ENCODE results near the gene TNFSF13.

Gene TNFSF13

DNA sequence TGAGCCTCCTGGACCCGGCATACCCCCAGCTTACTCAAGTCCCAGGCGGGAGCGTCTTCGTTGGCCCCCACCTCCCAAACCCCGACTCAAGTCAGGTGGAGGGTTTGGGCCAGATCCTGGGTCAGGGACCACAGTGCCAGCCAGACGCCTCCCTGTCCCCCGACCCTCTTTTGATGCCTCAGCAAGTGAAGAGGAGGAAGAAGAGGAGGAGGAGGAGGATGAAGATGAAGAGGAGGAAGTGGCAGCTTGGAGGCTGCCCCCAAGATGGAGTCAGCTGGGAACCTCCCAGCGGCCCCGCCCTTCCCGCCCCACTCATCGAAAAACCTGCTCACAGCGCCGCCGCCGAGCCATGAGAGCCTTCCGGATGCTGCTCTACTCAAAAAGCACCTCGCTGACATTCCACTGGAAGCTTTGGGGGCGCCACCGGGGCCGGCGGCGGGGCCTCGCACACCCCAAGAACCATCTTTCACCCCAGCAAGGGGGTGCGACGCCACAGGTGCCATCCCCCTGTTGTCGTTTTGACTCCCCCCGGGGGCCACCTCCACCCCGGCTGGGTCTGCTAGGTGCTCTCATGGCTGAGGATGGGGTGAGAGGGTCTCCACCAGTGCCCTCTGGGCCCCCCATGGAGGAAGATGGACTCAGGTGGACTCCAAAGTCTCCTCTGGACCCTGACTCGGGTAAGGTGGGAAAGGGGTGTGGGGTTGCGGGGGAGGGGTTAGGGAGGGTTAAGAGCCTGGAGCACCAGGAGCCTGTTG lies 4.7 kb downstream of the TNFSF13 start:
- peak overlapping the region; percentile 96 for H3K56ac ChIP-seq (ENCODE audit: low read length)
- H4K5ac ChIP-seq (ENCODE audit: low read length) = no peak overlapping the region
- peaks cover 16% of the 10 kb centered on the region for H3K36me3 ChIP-seq (ENCODE audit: control insufficient read depth, insufficient read depth, low read length)
- H3K27me3 ChIP-seq (ENCODE audit: insufficient read depth, low read length, poor library complexity) = no peaks in the 10 kb centered on the region
- H3K4me1 ChIP-seq (ENCODE audit: control insufficient read depth, low read depth, low read length) = peaks cover 7% of the 10 kb centered on the region
- H2BK5ac ChIP-seq (ENCODE audit: low read length) = no peak overlapping the region
- H3K18ac ChIP-seq (ENCODE audit: low read length) = no peak overlapping the region
- no peak overlapping the region for H3K27ac ChIP-seq (ENCODE audit: low read depth, low read length)
- no peak overlapping the region for H2BK120ac ChIP-seq (ENCODE audit: low read depth, low read length)
- no peak overlapping the region for H3K4ac ChIP-seq (ENCODE audit: low read depth, low read length)
- H3K79me1 ChIP-seq (ENCODE audit: low read length) = peaks cover 24% of the 10 kb centered on the region
- no peak overlapping the region for H3K4me2 ChIP-seq (ENCODE audit: low read length)
- H3K23ac ChIP-seq (ENCODE audit: low read length) = no peak overlapping the region
- no CpG with 5 or more reads among the region's 30 CpGs for WGBS (ENCODE audit: extremely low coverage, insufficient coverage, low lambda C conversion rate)
- H2BK15ac ChIP-seq (replicated peaks; ENCODE audit: low read depth) = no peak overlapping the region
- peaks cover 30% of the 10 kb centered on the region for H3K79me2 ChIP-seq (ENCODE audit: control insufficient read depth, insufficient read depth, low read length)
- H2AK5ac ChIP-seq (ENCODE audit: low read length) = no peak overlapping the region
- no peak overlapping the region for H4K8ac ChIP-seq (ENCODE audit: low read depth, low read length)
- H3K4me3 ChIP-seq (ENCODE audit: low read length) = no peak overlapping the region
- no peak for DNase-seq
- peak overlapping the region; percentile 91 for H3K9ac ChIP-seq (ENCODE audit: low read length)

DNA sequence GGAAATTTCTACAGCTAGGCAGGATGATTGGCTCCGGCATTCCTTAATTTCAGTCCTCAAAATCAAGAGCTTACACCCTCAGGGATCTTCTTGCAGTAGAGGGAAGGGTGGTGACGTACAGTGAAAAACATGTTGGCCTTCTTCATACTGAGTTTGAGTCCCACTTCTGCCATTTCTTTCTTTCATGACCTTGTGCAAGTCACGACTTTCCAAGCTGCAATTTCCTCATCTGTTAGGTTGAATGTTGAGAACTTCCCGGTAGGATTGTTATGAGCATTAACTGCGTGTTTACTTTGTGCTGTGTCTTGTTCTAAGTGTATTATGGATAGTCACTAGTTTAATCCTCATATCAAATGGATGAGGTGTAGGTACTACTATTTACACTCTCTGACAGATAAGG lies 11.0 kb downstream of the TNFSF13 start:
- H3K36me3 ChIP-seq (ENCODE audit: control insufficient read depth, insufficient read depth, low read length) = peaks cover 24% of the 10 kb centered on the region
- DNase-seq = no peak

DNA sequence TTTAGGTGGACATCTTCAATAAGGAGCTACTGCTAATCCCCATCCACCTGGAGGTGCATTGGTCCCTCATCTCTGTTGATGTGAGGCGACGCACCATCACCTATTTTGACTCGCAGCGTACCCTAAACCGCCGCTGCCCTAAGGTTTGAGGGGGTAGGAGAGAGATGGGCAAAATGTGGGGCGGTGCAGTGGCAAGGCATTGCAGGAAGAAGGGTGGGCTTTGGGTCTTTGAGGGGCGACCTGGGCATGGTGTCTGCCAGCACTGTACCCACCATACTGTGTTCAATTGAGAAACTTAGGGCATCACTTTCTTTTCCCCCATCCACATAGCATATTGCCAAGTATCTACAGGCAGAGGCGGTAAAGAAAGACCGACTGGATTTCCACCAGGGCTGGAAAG lies 11.8 kb downstream of the TNFSF13 start:
- H3K9ac ChIP-seq (ENCODE audit: low read length) = no peak overlapping the region
- no CpG with 5 or more reads among the region's 10 CpGs for WGBS (ENCODE audit: extremely low coverage, insufficient coverage, low lambda C conversion rate)

More for the DNA sequence above, 11.0 kb downstream of the TNFSF13 start:
- H3K79me2 ChIP-seq (ENCODE audit: control insufficient read depth, insufficient read depth, low read length) = peaks cover 32% of the 10 kb centered on the region
- WGBS (ENCODE audit: extremely low coverage, insufficient coverage, low lambda C conversion rate) = no CpG with 5 or more reads among the region's 5 CpGs
- no peak overlapping the region for H4K5ac ChIP-seq (ENCODE audit: low read length)
- no peaks in the 10 kb centered on the region for H3K4me1 ChIP-seq (ENCODE audit: control insufficient read depth, low read depth, low read length)
- no peak overlapping the region for H3K56ac ChIP-seq (ENCODE audit: low read length)
- H2AK5ac ChIP-seq (ENCODE audit: low read length) = no peak overlapping the region
- no peak overlapping the region for H2BK15ac ChIP-seq (replicated peaks; ENCODE audit: low read depth)
- H3K4ac ChIP-seq (ENCODE audit: low read depth, low read length) = no peak overlapping the region
- no peak overlapping the region for H3K9ac ChIP-seq (ENCODE audit: low read length)
- H4K8ac ChIP-seq (ENCODE audit: low read depth, low read length) = no peak overlapping the region
- H3K23ac ChIP-seq (ENCODE audit: low read length) = no peak overlapping the region
- H3K27ac ChIP-seq (ENCODE audit: low read depth, low read length) = no peak overlapping the region
- no peak overlapping the region for H3K4me2 ChIP-seq (ENCODE audit: low read length)
- no peak overlapping the region for H2BK5ac ChIP-seq (ENCODE audit: low read length)
- H3K4me3 ChIP-seq (ENCODE audit: low read length) = no peak overlapping the region
- peaks cover 14% of the 10 kb centered on the region for H3K79me1 ChIP-seq (ENCODE audit: low read length)
- no peak overlapping the region for H2BK120ac ChIP-seq (ENCODE audit: low read depth, low read length)
- H3K27me3 ChIP-seq (ENCODE audit: insufficient read depth, low read length, poor library complexity) = no peaks in the 10 kb centered on the region
- no peak overlapping the region for H3K18ac ChIP-seq (ENCODE audit: low read length)

DNA sequence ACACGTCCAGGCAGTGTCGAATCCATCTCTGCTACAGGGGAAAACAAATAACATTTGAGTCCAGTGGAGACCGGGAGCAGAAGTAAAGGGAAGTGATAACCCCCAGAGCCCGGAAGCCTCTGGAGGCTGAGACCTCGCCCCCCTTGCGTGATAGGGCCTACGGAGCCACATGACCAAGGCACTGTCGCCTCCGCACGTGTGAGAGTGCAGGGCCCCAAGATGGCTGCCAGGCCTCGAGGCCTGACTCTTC lies 13.7 kb downstream of the TNFSF13 start:
- Histone ChIP-seq H3K4me1 (ENCODE audit: control insufficient read depth, low read depth, low read length) (peaks cover 2% of the 10 kb centered on the region), H4K5ac (ENCODE audit: low read length) (no peak overlapping the region), H3K18ac (ENCODE audit: low read length) (no peak overlapping the region), H2BK120ac (ENCODE audit: low read depth, low read length) (no peak overlapping the region), H2AK5ac (ENCODE audit: low read length) (no peak overlapping the region), H3K79me1 (ENCODE audit: low read length) (peaks cover 16% of the 10 kb centered on the region), H3K4ac (ENCODE audit: low read depth, low read length) (no peak overlapping the region), H3K56ac (ENCODE audit: low read length) (peak overlapping the region; percentile 85), H3K27me3 (ENCODE audit: insufficient read depth, low read length, poor library complexity) (no peaks in the 10 kb centered on the region), H3K27ac (ENCODE audit: low read depth, low read length) (no peak overlapping the region), H3K4me2 (ENCODE audit: low read length) (peak overlapping the region; percentile 44), H3K36me3 (ENCODE audit: control insufficient read depth, insufficient read depth, low read length) (peaks cover 33% of the 10 kb centered on the region), H3K79me2 (ENCODE audit: control insufficient read depth, insufficient read depth, low read length) (peaks cover 39% of the 10 kb centered on the region), H4K8ac (ENCODE audit: low read depth, low read length) (no peak overlapping the region), H2BK15ac (replicated peaks; ENCODE audit: low read depth) (no peak overlapping the region), H3K9ac (ENCODE audit: low read length) (peak overlapping the region; percentile 60), H3K4me3 (ENCODE audit: low read length) (no peak overlapping the region), H2BK5ac (ENCODE audit: low read length) (no peak overlapping the region), H3K23ac (ENCODE audit: low read length) (no peak overlapping the region)
- DNase-seq = no peak
- WGBS (ENCODE audit: extremely low coverage, insufficient coverage, low lambda C conversion rate) = no CpG with 5 or more reads among the region's 11 CpGs

More for the DNA sequence above, 11.8 kb downstream of the TNFSF13 start:
- Histone ChIP-seq H3K27me3 (ENCODE audit: insufficient read depth, low read length, poor library complexity) (no peaks in the 10 kb centered on the region), H3K4ac (ENCODE audit: low read depth, low read length) (no peak overlapping the region), H3K23ac (ENCODE audit: low read length) (no peak overlapping the region), H2BK5ac (ENCODE audit: low read length) (no peak overlapping the region), H4K5ac (ENCODE audit: low read length) (no peak overlapping the region), H2BK120ac (ENCODE audit: low read depth, low read length) (no peak overlapping the region), H4K8ac (ENCODE audit: low read depth, low read length) (no peak overlapping the region), H3K79me2 (ENCODE audit: control insufficient read depth, insufficient read depth, low read length) (peaks cover 34% of the 10 kb centered on the region), H3K27ac (ENCODE audit: low read depth, low read length) (no peak overlapping the region), H3K18ac (ENCODE audit: low read length) (no peak overlapping the region), H3K4me1 (ENCODE audit: control insufficient read depth, low read depth, low read length) (peaks cover 2% of the 10 kb centered on the region), H3K4me3 (ENCODE audit: low read length) (no peak overlapping the region), H3K79me1 (ENCODE audit: low read length) (peaks cover 12% of the 10 kb centered on the region), H3K36me3 (ENCODE audit: control insufficient read depth, insufficient read depth, low read length) (peaks cover 25% of the 10 kb centered on the region), H3K4me2 (ENCODE audit: low read length) (no peak overlapping the region), H2BK15ac (replicated peaks; ENCODE audit: low read depth) (no peak overlapping the region), H3K56ac (ENCODE audit: low read length) (no peak overlapping the region), H2AK5ac (ENCODE audit: low read length) (no peak overlapping the region)
- no peak for DNase-seq

DNA sequence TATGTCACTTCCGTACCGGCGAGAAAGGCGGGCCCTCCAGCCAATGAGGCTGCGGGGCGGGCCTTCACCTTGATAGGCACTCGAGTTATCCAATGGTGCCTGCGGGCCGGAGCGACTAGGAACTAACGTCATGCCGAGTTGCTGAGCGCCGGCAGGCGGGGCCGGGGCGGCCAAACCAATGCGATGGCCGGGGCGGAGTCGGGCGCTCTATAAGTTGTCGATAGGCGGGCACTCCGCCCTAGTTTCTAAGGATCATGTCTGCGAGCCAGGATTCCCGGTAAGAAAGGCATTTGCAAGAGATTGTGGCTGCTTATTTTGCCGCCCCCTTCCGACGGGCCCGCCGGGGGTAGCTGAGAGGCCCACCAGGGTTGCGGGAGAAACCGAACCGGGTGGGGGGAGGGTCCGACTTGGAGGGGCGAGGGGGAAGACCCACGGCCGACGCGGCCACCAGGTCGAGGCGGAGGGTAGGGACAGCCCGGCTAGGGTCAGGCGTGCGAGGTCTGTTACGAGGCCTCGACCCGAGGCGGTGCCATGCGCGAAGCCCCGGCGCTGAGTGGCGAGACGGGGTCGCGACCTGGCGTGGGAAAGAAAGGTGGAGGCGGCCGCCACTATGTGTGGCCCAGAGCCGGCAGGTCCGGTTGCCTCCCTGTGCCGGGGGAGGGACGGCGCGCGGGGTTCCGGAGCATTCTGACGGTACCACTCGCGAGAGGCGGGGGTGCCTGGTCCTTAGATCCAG lies 14.2 kb downstream of the TNFSF13 start:
- peaks cover 36% of the 10 kb centered on the region for H3K36me3 ChIP-seq (ENCODE audit: control insufficient read depth, insufficient read depth, low read length)
- WGBS (ENCODE audit: extremely low coverage, insufficient coverage, low lambda C conversion rate) = no CpG with 5 or more reads among the region's 73 CpGs

More for the DNA sequence above, 14.2 kb downstream of the TNFSF13 start:
- peak overlapping the region; percentile 84 for H4K8ac ChIP-seq (ENCODE audit: low read depth, low read length)
- no peak overlapping the region for H3K4me2 ChIP-seq (ENCODE audit: low read length)
- DNase-seq = peak; percentile 100
- peak overlapping the region; percentile 91 for H3K18ac ChIP-seq (ENCODE audit: low read length)
- no peak overlapping the region for H2BK15ac ChIP-seq (replicated peaks; ENCODE audit: low read depth)
- peak overlapping the region; percentile 91 for H2BK5ac ChIP-seq (ENCODE audit: low read length)
- H3K23ac ChIP-seq (ENCODE audit: low read length) = peak overlapping the region; percentile 90
- H4K5ac ChIP-seq (ENCODE audit: low read length) = no peak overlapping the region
- H3K27ac ChIP-seq (ENCODE audit: low read depth, low read length) = peak overlapping the region; percentile 88
- H2AK5ac ChIP-seq (ENCODE audit: low read length) = peak overlapping the region; percentile 84
- H3K27me3 ChIP-seq (ENCODE audit: insufficient read depth, low read length, poor library complexity) = no peaks in the 10 kb centered on the region
- peak overlapping the region; percentile 93 for H3K4me3 ChIP-seq (ENCODE audit: low read length)
- no peak overlapping the region for H2BK120ac ChIP-seq (ENCODE audit: low read depth, low read length)
- H3K79me2 ChIP-seq (ENCODE audit: control insufficient read depth, insufficient read depth, low read length) = peaks cover 39% of the 10 kb centered on the region
- peaks cover 16% of the 10 kb centered on the region for H3K79me1 ChIP-seq (ENCODE audit: low read length)
- H3K4me1 ChIP-seq (ENCODE audit: control insufficient read depth, low read depth, low read length) = peaks cover 2% of the 10 kb centered on the region
- peak overlapping the region; percentile 99 for H3K9ac ChIP-seq (ENCODE audit: low read length)
- H3K4ac ChIP-seq (ENCODE audit: low read depth, low read length) = peak overlapping the region; percentile 99
- H3K56ac ChIP-seq (ENCODE audit: low read length) = peak overlapping the region; percentile 100
